HG02623 (cell line): ENCODE measurements around the gene C4orf17.

Experiments
- ATAC-seq: cut with Tn5 transposase; IDR thresholded peaks from one replicate; pipeline ENCODE4 v1.9.1; 2021; ENCODE audit warnings: moderate library complexity; ENCODE audit not compliant: unreplicated experiment

Gene C4orf17

DNA sequence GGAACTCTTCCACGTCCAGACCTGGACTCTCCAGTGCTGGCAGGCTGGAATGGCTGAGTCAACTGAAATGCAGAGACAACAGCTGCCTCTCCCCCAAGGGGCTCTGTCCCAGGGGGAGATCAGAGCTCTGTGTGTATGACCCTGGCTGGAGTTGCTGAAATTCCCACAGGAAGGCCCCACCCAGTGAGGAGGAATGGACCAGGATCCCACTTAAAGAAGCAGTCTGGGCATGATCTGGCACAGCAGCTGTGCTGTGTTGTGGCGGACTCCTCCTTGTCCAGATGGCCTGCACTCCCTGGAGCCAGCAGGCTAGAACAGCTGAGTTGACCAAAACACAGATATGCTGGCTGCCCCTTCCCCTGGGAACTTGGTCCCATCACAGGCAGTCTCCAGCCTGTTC lies 25.4 kb downstream of the C4orf17 start:
- no peak for ATAC-seq

DNA sequence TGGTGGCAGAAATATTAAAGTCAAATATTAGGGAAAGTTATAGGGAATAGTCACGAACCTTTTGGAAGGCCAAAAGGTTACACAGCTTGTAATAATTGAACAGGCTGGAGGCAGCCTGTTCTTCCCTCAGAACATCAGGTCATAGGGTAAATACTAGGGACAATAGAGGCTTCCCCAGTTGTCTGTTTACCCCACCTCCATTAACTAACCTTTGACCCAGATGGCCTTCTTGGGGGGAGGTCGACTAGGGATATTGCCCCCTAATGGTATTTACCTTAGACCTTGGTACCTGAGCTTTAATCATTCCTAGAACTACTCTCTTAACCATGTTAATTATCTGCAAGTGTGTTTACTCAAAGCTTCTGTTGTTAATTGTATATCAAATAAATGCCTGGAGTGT lies 26.0 kb downstream of the C4orf17 start:
- ATAC-seq: no peak

DNA sequence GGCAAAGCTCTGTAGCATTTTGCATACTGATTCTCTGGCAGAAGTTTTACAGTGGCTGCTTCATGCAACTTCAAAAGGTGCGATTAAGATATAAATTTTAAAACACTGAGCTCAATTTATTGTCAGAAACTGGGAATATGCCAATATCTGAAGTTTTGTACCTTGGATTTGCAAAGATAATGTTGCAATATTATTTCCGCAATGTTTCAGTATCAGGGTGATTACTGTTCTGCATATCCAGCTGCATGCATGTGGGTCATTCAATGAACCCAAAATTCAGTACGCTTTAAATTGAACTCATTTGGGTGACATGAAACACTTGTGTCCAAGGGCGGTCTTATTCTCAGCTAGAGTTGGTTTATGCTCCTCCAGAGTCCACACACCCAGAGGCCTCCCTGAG lies 26.9 kb downstream of the C4orf17 start:
- no peak for ATAC-seq

DNA sequence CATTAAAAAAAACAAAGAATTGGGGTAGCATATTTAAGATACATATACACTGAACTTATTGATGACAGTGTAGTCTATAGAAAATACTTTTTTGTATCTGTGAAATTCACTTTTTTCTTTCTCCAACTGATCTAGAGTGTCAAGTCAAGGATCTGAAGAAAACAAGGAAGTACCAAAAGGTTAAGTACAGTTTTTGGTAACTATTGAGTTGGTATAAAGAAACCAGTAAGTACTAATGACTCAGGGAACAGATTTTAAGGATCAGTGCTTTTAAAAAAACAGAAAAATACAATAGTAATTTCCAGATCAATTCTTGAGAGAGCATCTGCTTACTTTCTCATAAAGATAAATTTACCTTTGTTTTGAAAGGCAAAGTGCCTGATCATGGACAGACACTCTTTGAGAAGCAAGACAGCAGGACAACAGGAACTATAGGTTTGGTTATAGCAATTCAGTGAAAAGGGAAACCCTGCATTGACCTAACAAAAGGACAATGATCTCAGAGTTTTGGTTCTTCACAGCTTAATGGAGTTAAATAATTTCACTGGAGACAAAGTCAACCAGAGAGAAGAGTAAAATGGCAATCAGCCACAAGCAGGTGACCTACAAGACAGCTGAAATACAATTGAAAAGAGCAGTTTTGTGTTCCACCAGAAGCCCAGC lies 29.6 kb downstream of the C4orf17 start:
- no peak for ATAC-seq

DNA sequence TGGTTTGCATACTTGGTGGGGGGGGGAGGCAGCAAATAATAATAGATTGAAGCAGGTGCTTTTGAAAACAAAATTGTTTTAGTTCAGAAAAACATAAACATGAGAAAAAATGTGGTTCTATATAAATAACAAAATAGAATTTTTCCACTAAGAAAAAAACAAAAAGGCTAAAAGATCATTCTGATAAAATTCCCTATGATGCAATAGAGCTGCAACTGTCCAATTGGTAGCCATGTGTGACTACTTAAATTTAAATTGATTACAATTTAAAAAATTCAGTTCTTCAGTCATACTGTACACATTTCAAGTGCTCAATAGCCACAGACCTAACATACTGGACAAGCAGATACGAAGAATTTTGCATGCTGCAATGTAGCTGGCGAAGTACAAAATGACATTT lies 42.1 kb downstream of the C4orf17 start:
- ATAC-seq: no peak

GRCh38 chr4:99563310-99564186 lies 52.7 kb downstream of the C4orf17 start, which contains the start of gene TRMT10A:
TSS of gene TRMT10A (minus strand) at chr4:99564039. CDS start at chr4:99559338, 4,701 bp downstream.
- ATAC-seq: peak; percentile 91

- no peak for ATAC-seq
These were observed 54.1 kb downstream of the C4orf17 start for GRCh38 chr4:99564921-99565320.

DNA sequence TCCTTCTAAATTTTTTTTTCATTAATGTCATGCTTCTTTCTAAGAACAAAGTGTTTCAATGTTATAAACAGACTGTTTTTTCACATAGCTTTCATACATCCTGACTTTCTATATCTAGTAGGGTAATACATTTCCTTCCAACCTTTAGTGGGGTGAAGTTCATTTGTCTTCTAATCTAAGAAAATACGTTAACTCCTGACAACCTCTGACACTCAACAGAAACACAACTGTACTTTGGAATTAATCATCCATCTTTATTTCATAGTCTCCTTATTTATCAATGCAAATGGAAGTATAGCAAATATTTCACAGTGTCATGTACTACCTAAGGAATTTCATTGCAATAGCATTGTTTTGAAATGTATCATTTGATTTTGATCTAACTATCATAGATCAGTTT lies 61.1 kb downstream of the C4orf17 start:
- no peak for ATAC-seq

GRCh38 chr4:99572527-99573240 lies 61.9 kb downstream of the C4orf17 start:
- ATAC-seq: no peak

GRCh38 chr4:99573735-99574368 lies 63.0 kb downstream of the C4orf17 start:
- ATAC-seq: no peak

- ATAC-seq: peak; percentile 87
These were observed 63.9 kb downstream of the C4orf17 start, which contains the start of gene MTTP for GRCh38 chr4:99574530-99575324. TSS of gene MTTP (plus strand) at chr4:99574824. CDS start at chr4:99574910, 86 bp downstream.

DNA sequence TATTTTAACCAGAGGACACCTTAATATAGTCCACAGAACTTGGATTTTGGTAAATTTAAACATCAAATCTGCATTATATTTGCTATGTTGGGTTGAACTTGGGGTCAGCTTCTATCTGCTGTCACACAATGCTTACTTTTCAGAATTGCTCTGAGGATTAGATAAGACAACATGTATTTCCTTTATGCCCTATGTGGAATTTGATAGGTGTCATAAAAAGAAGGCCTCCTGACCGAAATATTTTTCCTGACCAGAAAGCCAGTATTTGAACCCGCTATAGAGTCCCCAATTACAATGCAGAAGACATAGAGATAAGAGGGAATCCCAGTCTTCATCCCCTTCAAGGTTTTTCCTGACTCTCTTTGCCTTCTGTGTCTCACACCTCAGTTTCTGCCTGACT lies 67.9 kb downstream of the C4orf17 start:
- no peak for ATAC-seq

GRCh38 chr4:99585516-99585915 lies 74.7 kb downstream of the C4orf17 start:
- ATAC-seq: no peak

- ATAC-seq: no peak
These were observed 75.5 kb downstream of the C4orf17 start for GRCh38 chr4:99586322-99586721.

DNA sequence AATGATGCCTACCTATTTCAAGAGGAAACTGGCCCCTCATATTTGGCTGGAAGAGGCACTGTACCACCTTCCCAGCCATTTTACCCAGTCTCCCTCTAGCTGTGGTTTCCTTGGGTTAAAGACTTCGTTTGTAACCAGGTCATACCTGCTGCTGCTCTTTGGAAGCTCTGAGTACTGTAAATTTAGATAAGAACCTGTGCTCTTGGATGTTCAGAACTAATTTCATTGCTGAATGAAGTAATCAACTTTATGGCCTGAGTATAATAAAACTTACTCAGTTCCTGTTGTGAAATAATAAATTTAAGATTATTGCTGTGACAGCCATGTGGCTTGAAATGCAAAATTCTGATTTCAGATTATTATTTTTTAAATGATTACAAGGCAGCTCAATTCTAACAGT lies 76.0 kb downstream of the C4orf17 start:
- ATAC-seq: no peak

- ATAC-seq: no peak
These were observed 76.5 kb downstream of the C4orf17 start for GRCh38 chr4:99587309-99587708.

GRCh38 chr4:99587803-99588202 lies 77.0 kb downstream of the C4orf17 start:
- ATAC-seq: no peak

DNA sequence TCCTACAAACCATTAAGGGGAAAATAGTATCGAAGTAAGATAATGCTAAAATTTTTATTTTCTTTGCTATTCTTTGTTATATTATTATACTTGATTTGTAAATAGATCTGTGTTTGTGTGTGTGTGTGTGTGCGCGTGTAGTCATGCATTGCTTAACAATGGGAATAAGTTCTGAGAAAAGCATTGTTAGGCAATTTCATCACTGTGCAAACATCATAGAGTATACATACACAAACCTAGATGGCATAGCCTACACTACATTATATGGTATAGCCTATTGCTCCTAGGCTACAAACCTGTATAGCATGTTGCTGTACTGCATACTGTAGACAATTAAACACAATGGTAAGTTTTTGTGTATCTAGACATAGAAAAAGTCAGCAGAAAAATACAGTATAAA lies 80.9 kb downstream of the C4orf17 start:
- ATAC-seq: no peak
